Neural progenitor cell (in vitro differentiated cells): Measurements from ENCODE around the gene TAP2. TPM values are rescaled to one million over a fixed set of nuclear protein-coding genes. Genes with fewer than 3 reads are reported as not detected.

Experiments used
- DNase-seq: peaks from one replicate; pipeline ENCODE4 v3.0.0-alpha.2; 2016; ENCODE audit warnings: low spot score
- H2AFZ ChIP-seq: fragments of 200-600 bp; sonication (generic); replicated peaks from 2 replicates; pipeline ENCODE4 v1.6.1; 2016; ENCODE audit warnings: antibody characterized with exemption
- H3F3A ChIP-seq: fragments of 200-600 bp; sonication (generic); 2 replicates; pipeline ENCODE4 v1.6.1; 2016; ENCODE audit warnings: antibody characterized with exemption, low read depth
- H3K27ac ChIP-seq: fragments of 200-600 bp; sonication (generic); 2 replicates; pipeline ENCODE4 v1.5.1; 2016; ENCODE audit warnings: mild to moderate bottlenecking
- H3K27me3 ChIP-seq: fragments of 200-600 bp; sonication (generic); 2 replicates; pipeline ENCODE4 v1.6.1; 2016; ENCODE audit warnings: mild to moderate bottlenecking, moderate library complexity
- H3K36me3 ChIP-seq: fragments of 200-600 bp; sonication (generic); 2 replicates; pipeline ENCODE4 v1.5.1; 2016
- H3K4me1 ChIP-seq: fragments of 200-600 bp; sonication (generic); 2 replicates; pipeline ENCODE4 v1.6.1; 2016; ENCODE audit warnings: mixed run types
- H3K4me2 ChIP-seq: fragments of 200-600 bp; sonication (generic); 2 replicates; pipeline ENCODE4 v1.6.1; 2016
- H3K4me3 ChIP-seq: fragments of 200-600 bp; sonication (generic); 2 replicates; pipeline ENCODE4 v1.5.1; 2016
- H3K79me2 ChIP-seq: fragments of 200-600 bp; sonication (generic); 2 replicates; pipeline ENCODE4 v1.6.1; 2016; ENCODE audit warnings: low read depth
- H3K9ac ChIP-seq: fragments of 200-600 bp; sonication (generic); 2 replicates; pipeline ENCODE4 v1.6.1; 2016
- H3K9me3 ChIP-seq: fragments of 200-600 bp; sonication (generic); 2 replicates; pipeline ENCODE4 v1.5.1; 2016; ENCODE audit warnings: low read depth
- H4K20me1 ChIP-seq: fragments of 200-600 bp; sonication (generic); 2 replicates; pipeline ENCODE4 v1.6.1; 2016; ENCODE audit warnings: low read depth
- H3K27ac Mint-ChIP-seq: 3 replicates; pipeline ENCODE4 v1.8.0; 2021; ENCODE audit warnings: mixed read lengths
- H3K27me3 Mint-ChIP-seq: 2 replicates; pipeline ENCODE4 v1.8.0; 2022; ENCODE audit warnings: low read depth, mild to moderate bottlenecking, inconsistent platforms, moderate library complexity, mixed read lengths; ENCODE audit not compliant: insufficient read depth
- H3K36me3 Mint-ChIP-seq: 3 replicates; pipeline ENCODE4 v1.8.0; 2021; ENCODE audit warnings: mixed read lengths
- H3K4me1 Mint-ChIP-seq: 3 replicates; pipeline ENCODE4 v1.8.0; 2021; ENCODE audit warnings: mixed read lengths
- H3K4me3 Mint-ChIP-seq: 3 replicates; pipeline ENCODE4 v1.8.0; 2021; ENCODE audit warnings: mild to moderate bottlenecking, moderate library complexity, mixed read lengths
- H3K9me3 Mint-ChIP-seq: 3 replicates; pipeline ENCODE4 v1.8.0; 2020; ENCODE audit warnings: mixed read lengths
- CTCF ChIP-seq: fragments of 200-600 bp; sonication (generic); IDR thresholded peaks from 2 replicates; pipeline ENCODE4 v1.5.1; 2017; ENCODE audit warnings: antibody characterized with exemption, mild to moderate bottlenecking
- EZH2 ChIP-seq: fragments of 200-600 bp; sonication (generic); IDR thresholded peaks from 2 replicates; pipeline ENCODE4 v1.6.1; 2017; ENCODE audit warnings: antibody characterized with exemption, mild to moderate bottlenecking, moderate library complexity
- EZH2phosphoT487 ChIP-seq: fragments of 200-600 bp; sonication (generic); IDR thresholded peaks from 2 replicates; pipeline ENCODE4 v1.6.1; 2017; ENCODE audit warnings: antibody characterized with exemption
- total RNA-seq: library from RNA; depleted of rRNA; stranded (reverse); fragments of >200 nt; gene quantifications from 2 replicates; pipeline ENCODE4 v1.2.3, GENCODE V29; 2015; ENCODE audit warnings: low replicate concordance

TAP2 gene
- total RNA-seq, 1 donor from 2014 or later: 2.9 TPM

- Mint-ChIP-seq H3K4me1 (peaks cover 8% of the 10 kb centered on the region), H3K9me3 (no peaks in the 10 kb centered on the region), H3K27ac (no peak overlapping the region), H3K27me3 (peaks cover 53% of the 10 kb centered on the region), H3K4me3 (no peak overlapping the region), H3K36me3 (no peaks in the 10 kb centered on the region)
- Histone ChIP-seq H3F3A (peaks cover 5% of the 10 kb centered on the region), H3K9ac (no peak overlapping the region), H3K4me2 (no peak overlapping the region), H3K4me3 (no peak overlapping the region), H3K27ac (no peak overlapping the region), H3K9me3 (no peaks in the 10 kb centered on the region), H3K27me3 (peaks cover 56% of the 10 kb centered on the region), H3K79me2 (no peaks in the 10 kb centered on the region), H3K4me1 (peaks cover 3% of the 10 kb centered on the region), H4K20me1 (no peaks in the 10 kb centered on the region), H2AFZ (no peak overlapping the region), H3K36me3 (no peaks in the 10 kb centered on the region)
- TF ChIP-seq EZH2: no peak
- TF ChIP-seq EZH2phosphoT487: no peak
- TF ChIP-seq CTCF: no peak
- no peak for DNase-seq
These were observed 18.8 kb upstream of the TAP2 start for GRCh38 chr6:32857156-32857891.

GRCh38 chr6:32855467-32856174 lies 17.1 kb upstream of the TAP2 start:
- Histone ChIP-seq H3K27ac (no peak overlapping the region), H3K9ac (no peak overlapping the region), H3K4me1 (no peaks in the 10 kb centered on the region), H3K27me3 (peaks cover 70% of the 10 kb centered on the region), H3K4me3 (no peak overlapping the region), H3K4me2 (no peak overlapping the region), H3K9me3 (no peaks in the 10 kb centered on the region), H3K36me3 (no peaks in the 10 kb centered on the region), H2AFZ (no peak overlapping the region), H3K79me2 (no peaks in the 10 kb centered on the region), H3F3A (peaks cover 5% of the 10 kb centered on the region), H4K20me1 (no peaks in the 10 kb centered on the region)
- Mint-ChIP-seq H3K27me3 (peaks cover 70% of the 10 kb centered on the region), H3K4me1 (peaks cover 8% of the 10 kb centered on the region), H3K27ac (no peak overlapping the region), H3K4me3 (no peak overlapping the region), H3K36me3 (no peaks in the 10 kb centered on the region), H3K9me3 (peaks cover under 1% of the 10 kb centered on the region)
- no peak for DNase-seq
- TF ChIP-seq EZH2phosphoT487 (no peak), EZH2 (no peak), CTCF (no peak)

GRCh38 chr6:32854376-32855178 lies 16.0 kb upstream of the TAP2 start:
- Mint-ChIP-seq H3K27me3 (peaks cover 78% of the 10 kb centered on the region), H3K27ac (no peak overlapping the region), H3K36me3 (no peaks in the 10 kb centered on the region), H3K4me1 (peaks cover 8% of the 10 kb centered on the region), H3K4me3 (peak overlapping the region; percentile 93), H3K9me3 (peaks cover 3% of the 10 kb centered on the region)
- Histone ChIP-seq H2AFZ (peak overlapping the region; percentile 57), H3K9ac (no peak overlapping the region), H3K27ac (no peak overlapping the region), H3K4me3 (peak overlapping the region; percentile 56), H3K27me3 (peaks cover 70% of the 10 kb centered on the region), H3K4me1 (no peaks in the 10 kb centered on the region), H3K9me3 (no peaks in the 10 kb centered on the region), H3K79me2 (no peaks in the 10 kb centered on the region), H4K20me1 (no peaks in the 10 kb centered on the region), H3F3A (peaks cover 5% of the 10 kb centered on the region), H3K4me2 (peak overlapping the region; percentile 85), H3K36me3 (no peaks in the 10 kb centered on the region)
- no peak for TF ChIP-seq EZH2
- TF ChIP-seq EZH2phosphoT487: peak; percentile 14
- no peak for TF ChIP-seq CTCF
- no peak for DNase-seq
